CD4-positive, alpha-beta T cell (primary cell): ENCODE results near the gene NFYC. TPM values are rescaled to one million over a fixed set of nuclear protein-coding genes. Genes with fewer than 3 reads are reported as not detected.

Experiments
- ATAC-seq: fragments of 200-7000 bp; cut with Tn5 transposase; one replicate; pipeline ENCODE4 v1.10.0; 2022; ENCODE audit warnings: mild to moderate bottlenecking; ENCODE audit not compliant: poor library complexity
- CTCF ChIA-PET: fragments of 350-600 bp; sonication (Branson Sonifier 250); formaldehyde crosslinking; loops from one replicate; lab custom pipeline; 2021; ENCODE audit warnings: antibody characterized with exemption, inconsistent platforms; lab: Charles Lee
- POLR2A ChIA-PET: fragments of 350-600 bp; sonication (Branson Sonifier 250); formaldehyde crosslinking; loops from one replicate; lab custom pipeline; 2021; ENCODE audit warnings: antibody characterized with exemption, inconsistent platforms; lab: Charles Lee
- DNase-seq, 14 experiments: peaks; one replicate each; pipeline ENCODE4 v3.0.0-alpha.2; 2013 to 2020; ENCODE audit warnings: mixed read lengths in 2 of 14
- H3K27ac ChIP-seq, 2 donors: one replicate each; pipeline versions ENCODE4 v1.5.1 to v1.7.0; 2013; ENCODE audit warnings: low read length in 2 of 2, low read depth in 1 of 2, mild to moderate bottlenecking in 1 of 2
- H3K27me3 ChIP-seq, 2 experiments: 1 replicate in 1 of 2; 2 replicates in 1 of 2; pipeline versions ENCODE4 v1.6.1 to v1.7.0; 2013; ENCODE audit warnings: low read length in 2 of 2, control low read depth in 1 of 2, mild to moderate bottlenecking in 1 of 2, moderate library complexity in 1 of 2; ENCODE audit not compliant: insufficient read depth in 2 of 2, control insufficient read depth in 1 of 2
- H3K36me3 ChIP-seq: one replicate; pipeline ENCODE4 v1.6.1; 2013; ENCODE audit warnings: low read length, control low read depth; ENCODE audit not compliant: insufficient read depth
- H3K4me1 ChIP-seq: one replicate; pipeline ENCODE4 v1.6.1; 2013; ENCODE audit warnings: low read length, control low read depth; ENCODE audit not compliant: insufficient read depth
- H3K4me3 ChIP-seq: one replicate; pipeline ENCODE4 v1.5.1; 2013; ENCODE audit warnings: mild to moderate bottlenecking, low read length, moderate library complexity
- H3K9me3 ChIP-seq, 2 experiments: 1 replicate in 1 of 2; 2 replicates in 1 of 2; pipeline versions ENCODE4 v1.6.1 to v1.7.0; 2013; ENCODE audit warnings: low read length in 2 of 2, mild to moderate bottlenecking in 2 of 2, control low read depth in 1 of 2, moderate library complexity in 1 of 2; ENCODE audit not compliant: control insufficient read depth in 1 of 2, insufficient read depth in 1 of 2
- H3K27ac Mint-ChIP-seq: one replicate; pipeline ENCODE4 v1.8.0; 2020; ENCODE audit warnings: mixed read lengths
- H3K27me3 Mint-ChIP-seq: one replicate; pipeline ENCODE4 v1.8.0; 2021; ENCODE audit warnings: mixed read lengths
- H3K36me3 Mint-ChIP-seq: one replicate; pipeline ENCODE4 v1.8.0; 2021; ENCODE audit warnings: low read depth, mixed read lengths
- H3K4me1 Mint-ChIP-seq: one replicate; pipeline ENCODE4 v1.8.0; 2021; ENCODE audit warnings: low read depth, mixed read lengths
- H3K4me3 Mint-ChIP-seq: one replicate; pipeline ENCODE4 v1.8.0; 2020; ENCODE audit warnings: mild to moderate bottlenecking, mixed read lengths
- H3K9me3 Mint-ChIP-seq: one replicate; pipeline ENCODE4 v1.8.0; 2020; ENCODE audit warnings: mixed read lengths
- intact Hi-C, 2 experiments: fragments of 100-400 bp; cut with DNase I in 1 of 2; cut with micrococcal nuclease in 1 of 2; formaldehyde crosslinking; loops; one replicate each; pipeline versions ENCODE4 v1.15.1 to v1.9.0; 2023 to 2025; cut with DNase I, micrococcal nuclease
- total RNA-seq, 174 experiments: library from RNA in 2 of 174; stranded (reverse) in 2 of 174; gene quantifications; one replicate each; pipeline ENCODE4 v1.2.3 and lab custom pipeline; 2021 to 2026
- TF ChIP-seq, protein P1 (sequence below): fragments of 200-600 bp; IDR thresholded peaks from one replicate; pipeline ENCODE4 v1.8.0; 2022; ENCODE audit warnings: antibody characterized with exemption, mild to moderate bottlenecking

The NFYC gene
- total RNA-seq, 2 experiments from 2014 or later: 28.6 to 35.2 TPM

DNA sequence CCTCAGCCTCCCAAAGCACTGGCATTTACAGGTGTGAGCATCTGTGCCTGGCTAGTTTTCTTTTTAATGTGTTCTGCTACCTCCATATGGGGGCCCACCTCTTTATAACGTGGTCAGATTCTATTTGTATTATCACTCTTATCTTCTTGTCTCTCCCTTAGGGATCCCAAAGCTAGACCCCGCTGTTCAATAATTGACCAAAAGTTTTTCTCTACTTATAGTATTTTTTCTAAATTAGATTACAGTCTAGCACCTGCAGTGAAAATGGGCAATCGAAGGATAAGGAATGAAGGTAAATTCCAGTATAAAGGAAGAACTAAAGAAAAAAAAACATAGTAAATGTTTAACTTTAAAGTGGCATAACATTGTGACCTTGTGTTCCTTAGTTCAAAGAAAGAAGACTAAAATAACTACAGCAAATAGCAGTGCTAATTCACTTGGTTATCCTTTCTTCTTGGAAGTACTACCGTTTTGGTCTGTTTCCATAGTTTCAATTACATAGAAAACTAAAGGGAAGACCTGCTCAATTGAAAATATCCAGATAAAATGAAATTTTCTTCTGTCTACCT, 24.1 kb downstream of the NFYC start:
- ATAC-seq (no peak), DNase-seq (no peak)
- ChIA-PET POLR2A (interaction anchor here (3.5 kb wide), 1 partner anchor 24 kb away, joined by 19 read pairs; the partner anchor contains the start of gene NFYC), CTCF (no interaction called here)
- Histone ChIP-seq H3K4me3 (no peak overlapping the region), H3K27ac (no peak overlapping the region), H3K36me3 (peaks cover 7% of the 10 kb centered on the region), H3K9me3 (no peaks in the 10 kb centered on the region), H3K27me3 (no peaks in the 10 kb centered on the region), H3K4me1 (peaks cover 19% of the 10 kb centered on the region)
- Mint-ChIP-seq H3K4me3 (no peak overlapping the region), H3K27me3 (no peaks in the 10 kb centered on the region), H3K36me3 (peaks cover 11% of the 10 kb centered on the region), H3K9me3 (no peaks in the 10 kb centered on the region), H3K27ac (no peak overlapping the region), H3K4me1 (peaks cover 78% of the 10 kb centered on the region)
- TF ChIP-seq, protein P1, sequence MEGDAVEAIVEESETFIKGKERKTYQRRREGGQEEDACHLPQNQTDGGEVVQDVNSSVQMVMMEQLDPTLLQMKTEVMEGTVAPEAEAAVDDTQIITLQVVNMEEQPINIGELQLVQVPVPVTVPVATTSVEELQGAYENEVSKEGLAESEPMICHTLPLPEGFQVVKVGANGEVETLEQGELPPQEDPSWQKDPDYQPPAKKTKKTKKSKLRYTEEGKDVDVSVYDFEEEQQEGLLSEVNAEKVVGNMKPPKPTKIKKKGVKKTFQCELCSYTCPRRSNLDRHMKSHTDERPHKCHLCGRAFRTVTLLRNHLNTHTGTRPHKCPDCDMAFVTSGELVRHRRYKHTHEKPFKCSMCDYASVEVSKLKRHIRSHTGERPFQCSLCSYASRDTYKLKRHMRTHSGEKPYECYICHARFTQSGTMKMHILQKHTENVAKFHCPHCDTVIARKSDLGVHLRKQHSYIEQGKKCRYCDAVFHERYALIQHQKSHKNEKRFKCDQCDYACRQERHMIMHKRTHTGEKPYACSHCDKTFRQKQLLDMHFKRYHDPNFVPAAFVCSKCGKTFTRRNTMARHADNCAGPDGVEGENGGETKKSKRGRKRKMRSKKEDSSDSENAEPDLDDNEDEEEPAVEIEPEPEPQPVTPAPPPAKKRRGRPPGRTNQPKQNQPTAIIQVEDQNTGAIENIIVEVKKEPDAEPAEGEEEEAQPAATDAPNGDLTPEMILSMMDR: no peak
- intact Hi-C loops: no loop called here

DNA sequence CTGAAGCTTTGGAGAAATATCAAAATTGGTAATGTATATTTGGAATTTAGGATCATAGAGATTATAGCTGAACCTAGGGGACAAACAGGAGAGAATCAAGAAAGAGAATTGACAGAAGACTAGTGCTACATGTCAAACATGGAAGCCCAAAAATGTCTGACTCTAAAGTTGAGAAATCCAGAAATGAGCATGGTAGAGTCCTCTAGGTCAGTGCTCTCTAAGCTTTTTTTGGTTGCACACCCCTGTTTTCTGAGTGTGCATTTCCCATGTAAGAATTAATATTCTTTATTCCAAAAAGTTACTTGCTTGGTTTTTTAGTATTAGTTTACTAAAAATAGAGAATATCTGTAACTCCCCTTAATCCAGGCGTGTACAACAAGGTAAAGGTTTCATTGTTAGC, 25.6 kb downstream of the NFYC start:
- Mint-ChIP-seq H3K9me3 (no peaks in the 10 kb centered on the region), H3K27ac (no peak overlapping the region), H3K27me3 (no peaks in the 10 kb centered on the region), H3K4me3 (no peak overlapping the region), H3K4me1 (peaks cover 70% of the 10 kb centered on the region), H3K36me3 (peaks cover 9% of the 10 kb centered on the region)
- Histone ChIP-seq H3K9me3 (no peaks in the 10 kb centered on the region), H3K4me1 (peaks cover 13% of the 10 kb centered on the region), H3K4me3 (no peak overlapping the region), H3K27me3 (no peaks in the 10 kb centered on the region), H3K27ac (no peak overlapping the region), H3K36me3 (peaks cover 7% of the 10 kb centered on the region)
- no peak for DNase-seq
- intact Hi-C loops: no loop called here
- no peak for ATAC-seq
- TF ChIP-seq, protein P1: no peak
- ChIA-PET POLR2A (interaction anchor here (0.9 to 3.5 kb wide), 2 partner anchors 26 to 47 kb away, joined by 3 to 19 read pairs; partner anchors contain the start of gene NFYC), CTCF (interaction anchor here (0.5 kb wide), 1 partner anchor 75 kb away, joined by 3 read pairs; no protein-coding TSS in a partner anchor)

DNA sequence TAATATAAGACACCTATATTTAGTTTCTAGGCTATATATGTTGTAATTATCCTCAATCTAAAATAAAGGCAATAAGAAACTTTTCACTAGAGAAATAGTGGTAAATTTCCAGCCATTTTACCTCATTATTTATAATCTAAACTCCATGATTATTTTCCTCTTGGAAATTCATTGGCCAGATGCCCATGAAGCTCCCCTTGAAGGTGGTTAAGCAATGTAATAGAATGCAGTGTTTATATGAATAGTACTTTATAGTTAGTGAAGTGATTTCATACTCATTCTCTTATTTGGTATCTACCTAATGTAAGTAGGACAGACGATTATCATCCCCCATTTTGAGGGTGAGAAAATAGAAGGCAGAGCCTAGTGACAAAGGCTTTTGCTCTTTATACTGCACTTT, 26.5 kb downstream of the NFYC start:
- ATAC-seq: no peak
- CTCF ChIA-PET: interaction anchor here (1.5 kb wide), 1 partner anchor 9 kb away, joined by 3 read pairs; no protein-coding TSS in a partner anchor
- peak overlapping the region; percentile 3 for H3K27ac Mint-ChIP-seq

More for the DNA sequence above, 26.5 kb downstream of the NFYC start:
- Histone ChIP-seq H3K27ac (no peak overlapping the region), H3K27me3 (no peaks in the 10 kb centered on the region), H3K4me1 (peaks cover 7% of the 10 kb centered on the region), H3K36me3 (peaks cover 8% of the 10 kb centered on the region), H3K4me3 (no peak overlapping the region), H3K9me3 (no peaks in the 10 kb centered on the region)
- no peak for DNase-seq
- POLR2A ChIA-PET: interaction anchor here (3.5 kb wide), 1 partner anchor 26 kb away, joined by 19 read pairs; the partner anchor contains the start of gene NFYC
- Mint-ChIP-seq H3K4me1 (peaks cover 66% of the 10 kb centered on the region), H3K4me3 (no peak overlapping the region), H3K27me3 (no peaks in the 10 kb centered on the region), H3K36me3 (peaks cover 13% of the 10 kb centered on the region), H3K9me3 (no peaks in the 10 kb centered on the region)
- TF ChIP-seq, protein P1: no peak
- intact Hi-C loops: no loop called here
